ENCODE results near the gene TSKU.

The TSKU gene

DNA sequence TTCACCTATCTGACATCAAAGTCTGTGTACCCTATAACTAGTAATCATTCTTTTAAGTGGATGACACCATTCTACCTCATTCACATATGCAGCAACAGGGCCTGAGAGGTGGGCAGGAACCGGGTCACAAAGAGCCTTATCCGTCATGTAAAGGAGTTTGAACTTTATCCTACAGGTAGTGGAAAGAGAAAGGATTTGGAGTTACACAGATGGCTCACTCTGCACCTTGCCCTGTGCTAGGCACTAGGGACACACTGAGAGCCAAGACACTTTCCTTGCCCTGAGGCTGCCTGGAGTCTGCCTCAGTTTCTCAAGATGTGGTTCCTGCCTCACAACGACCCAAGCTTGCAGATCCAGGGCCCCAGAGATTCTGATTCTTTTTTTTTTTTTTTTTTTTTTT is 63.3 kb downstream of the TSKU start:
- peaks cover 5% of the 10 kb centered on the region for H3K27me3 ChIP-seq (ENCODE audit: insufficient read depth, low read length, poor library complexity)
- H3K79me2 ChIP-seq (ENCODE audit: insufficient read depth, low read length), result no peaks in the 10 kb centered on the region
- H3K36me3 ChIP-seq (ENCODE audit: insufficient read depth, low read length), result no peaks in the 10 kb centered on the region
- H3K9ac ChIP-seq (ENCODE audit: low read depth, low read length), result no peak overlapping the region
- H2AFZ ChIP-seq (ENCODE audit: low read depth, low read length), result no peak overlapping the region
- DNase-seq (no peak), ATAC-seq (ENCODE audit: insufficient read depth, low read depth) (no peak)
- H3K4me1 ChIP-seq (ENCODE audit: insufficient read depth, low read length), result no peaks in the 10 kb centered on the region
- no peaks in the 10 kb centered on the region for H4K20me1 ChIP-seq (ENCODE audit: insufficient read depth, low read length)
- H3K4me2 ChIP-seq (ENCODE audit: insufficient read depth, low read length), result no peak overlapping the region
- no peaks in the 10 kb centered on the region for H3K9me3 ChIP-seq (ENCODE audit: insufficient read depth, low read length, severe bottlenecking)
- H3K4me3 ChIP-seq (ENCODE audit: low read depth in 1 of 2, low read length in 2 of 2), result no peak overlapping the region
- TF ChIP-seq EZH2 (IDR thresholded peaks at IDR 0.05; ENCODE audit: borderline replicate concordance, low read depth, low read length, severe bottlenecking), result no peak
- TF ChIP-seq, protein P1, sequence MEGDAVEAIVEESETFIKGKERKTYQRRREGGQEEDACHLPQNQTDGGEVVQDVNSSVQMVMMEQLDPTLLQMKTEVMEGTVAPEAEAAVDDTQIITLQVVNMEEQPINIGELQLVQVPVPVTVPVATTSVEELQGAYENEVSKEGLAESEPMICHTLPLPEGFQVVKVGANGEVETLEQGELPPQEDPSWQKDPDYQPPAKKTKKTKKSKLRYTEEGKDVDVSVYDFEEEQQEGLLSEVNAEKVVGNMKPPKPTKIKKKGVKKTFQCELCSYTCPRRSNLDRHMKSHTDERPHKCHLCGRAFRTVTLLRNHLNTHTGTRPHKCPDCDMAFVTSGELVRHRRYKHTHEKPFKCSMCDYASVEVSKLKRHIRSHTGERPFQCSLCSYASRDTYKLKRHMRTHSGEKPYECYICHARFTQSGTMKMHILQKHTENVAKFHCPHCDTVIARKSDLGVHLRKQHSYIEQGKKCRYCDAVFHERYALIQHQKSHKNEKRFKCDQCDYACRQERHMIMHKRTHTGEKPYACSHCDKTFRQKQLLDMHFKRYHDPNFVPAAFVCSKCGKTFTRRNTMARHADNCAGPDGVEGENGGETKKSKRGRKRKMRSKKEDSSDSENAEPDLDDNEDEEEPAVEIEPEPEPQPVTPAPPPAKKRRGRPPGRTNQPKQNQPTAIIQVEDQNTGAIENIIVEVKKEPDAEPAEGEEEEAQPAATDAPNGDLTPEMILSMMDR (IDR thresholded peaks at IDR 0.05; ENCODE audit: borderline replicate concordance, extremely low read depth, low read length, poor library complexity, severe bottlenecking), result no peak
- H3K27ac ChIP-seq (ENCODE audit: low read length), result no peak overlapping the region
